Measurements from ENCODE around the gene ZNF419.
"Not testable (repeated sequence)": the region's sequence is repeated elsewhere in the genome, so short reads cannot be mapped to it uniquely, and the experiment has no call there.

The ZNF419 gene

DNA sequence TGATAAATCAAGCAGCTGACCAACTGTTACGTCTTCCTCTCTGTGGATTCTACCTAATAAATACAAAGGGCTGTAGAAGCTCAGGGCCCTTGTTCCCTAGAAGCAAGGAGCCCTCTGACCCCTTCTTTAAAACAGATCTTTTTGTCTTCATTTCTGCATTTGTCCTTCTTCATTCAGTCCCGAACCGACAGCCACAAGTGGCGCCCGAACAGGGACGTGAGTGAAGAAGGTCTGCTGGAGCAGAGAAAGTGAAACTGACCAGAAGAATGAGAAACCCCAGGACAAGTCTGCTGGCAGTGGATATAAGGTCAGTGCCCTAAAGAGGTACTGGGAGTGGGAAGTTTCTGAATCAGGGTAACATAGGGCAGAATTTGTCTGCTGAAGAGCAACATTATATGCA is 25.3 kb downstream of the ZNF419 start:
- Histone ChIP-seq H3F3A (ENCODE audit: insufficient read depth, low read length) (no peaks in the 10 kb centered on the region), H3K4me1 (ENCODE audit: low read length) (no peaks in the 10 kb centered on the region), H3K27me3 (replicated peaks; ENCODE audit: insufficient read depth, low read length) (no peaks in the 10 kb centered on the region), H3K36me3 (replicated peaks; ENCODE audit: insufficient read depth, low read length) (no peaks in the 10 kb centered on the region), H3K27ac (ENCODE audit: low read length) (no peak overlapping the region), H3K9ac (ENCODE audit: low read length) (no peak overlapping the region), H3K79me2 (ENCODE audit: low read length) (no peaks in the 10 kb centered on the region), H2AFZ (ENCODE audit: low read length) (no peak overlapping the region), H3K9me3 (replicated peaks; ENCODE audit: insufficient read depth, low read length) (no peaks in the 10 kb centered on the region), H3K4me3 (ENCODE audit: low read length) (no peak overlapping the region), H3K9me2 (replicated peaks; ENCODE audit: insufficient read depth, low read length) (no peaks in the 10 kb centered on the region), H4K20me1 (ENCODE audit: insufficient read depth, low read length) (no peaks in the 10 kb centered on the region), H3K4me2 (ENCODE audit: low read depth, low read length) (no peak overlapping the region)
- TF ChIP-seq EZH2phosphoT487 (IDR thresholded peaks at IDR 0.05; ENCODE audit: low read length) = no peak
- TF ChIP-seq EZH2 (optimal IDR thresholded peaks at IDR 0.05; ENCODE audit: low read depth, low read length) = no peak
- no peak for TF ChIP-seq CTCF (IDR thresholded peaks at IDR 0.05; ENCODE audit: low read length)
- no peak for DNase-seq

GRCh38 chr19:57515255-57515654 is 27.7 kb downstream of the ZNF419 start:
- Histone ChIP-seq H3F3A (ENCODE audit: insufficient read depth, low read length) (no peaks in the 10 kb centered on the region), H3K4me3 (ENCODE audit: low read length) (no peak overlapping the region), H3K9ac (ENCODE audit: low read length) (no peak overlapping the region), H3K27me3 (replicated peaks; ENCODE audit: insufficient read depth, low read length) (no peaks in the 10 kb centered on the region), H3K27ac (ENCODE audit: low read length) (no peak overlapping the region), H3K9me3 (replicated peaks; ENCODE audit: insufficient read depth, low read length) (no peaks in the 10 kb centered on the region), H3K79me2 (ENCODE audit: low read length) (no peaks in the 10 kb centered on the region), H3K36me3 (replicated peaks; ENCODE audit: insufficient read depth, low read length) (no peaks in the 10 kb centered on the region), H3K4me2 (ENCODE audit: low read depth, low read length) (no peak overlapping the region), H4K20me1 (ENCODE audit: insufficient read depth, low read length) (no peaks in the 10 kb centered on the region), H3K9me2 (replicated peaks; ENCODE audit: insufficient read depth, low read length) (no peaks in the 10 kb centered on the region), H2AFZ (ENCODE audit: low read length) (no peak overlapping the region), H3K4me1 (ENCODE audit: low read length) (no peaks in the 10 kb centered on the region)
- DNase-seq = no peak
- TF ChIP-seq CTCF (IDR thresholded peaks at IDR 0.05; ENCODE audit: low read length) = no peak
- no peak for TF ChIP-seq EZH2phosphoT487 (IDR thresholded peaks at IDR 0.05; ENCODE audit: low read length)
- TF ChIP-seq EZH2 (optimal IDR thresholded peaks at IDR 0.05; ENCODE audit: low read depth, low read length) = no peak

DNA sequence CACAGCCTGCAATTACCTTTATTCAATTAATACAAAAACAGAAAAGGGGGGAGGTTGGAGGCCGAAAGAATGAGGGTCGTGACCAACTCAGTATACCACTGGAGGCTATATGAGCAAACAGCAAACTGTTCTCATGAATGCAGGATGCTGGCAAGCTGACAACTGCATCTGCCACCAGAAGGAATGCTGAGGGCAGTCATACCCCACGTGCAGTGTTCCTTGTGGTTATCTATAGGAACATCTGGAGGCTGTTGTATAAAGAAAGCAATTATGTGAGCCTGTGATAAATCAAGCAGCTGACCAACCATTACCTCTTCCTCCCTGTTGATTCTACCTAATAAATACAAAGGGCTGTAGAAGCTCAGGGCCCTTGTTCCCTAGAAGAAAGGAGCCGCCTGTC is 30.5 kb downstream of the ZNF419 start:
- H3K27me3 ChIP-seq (replicated peaks; ENCODE audit: insufficient read depth, low read length); H2AFZ ChIP-seq (ENCODE audit: low read length); H3K9ac ChIP-seq (ENCODE audit: low read length); DNase-seq; H3K27ac ChIP-seq (ENCODE audit: low read length); H3K4me3 ChIP-seq (ENCODE audit: low read length); H3K79me2 ChIP-seq (ENCODE audit: low read length); H4K20me1 ChIP-seq (ENCODE audit: insufficient read depth, low read length); H3F3A ChIP-seq (ENCODE audit: insufficient read depth, low read length); H3K4me2 ChIP-seq (ENCODE audit: low read depth, low read length); H3K4me1 ChIP-seq (ENCODE audit: low read length); H3K9me3 ChIP-seq (replicated peaks; ENCODE audit: insufficient read depth, low read length); H3K36me3 ChIP-seq (replicated peaks; ENCODE audit: insufficient read depth, low read length); H3K9me2 ChIP-seq (replicated peaks; ENCODE audit: insufficient read depth, low read length): not testable (repeated sequence)

DNA sequence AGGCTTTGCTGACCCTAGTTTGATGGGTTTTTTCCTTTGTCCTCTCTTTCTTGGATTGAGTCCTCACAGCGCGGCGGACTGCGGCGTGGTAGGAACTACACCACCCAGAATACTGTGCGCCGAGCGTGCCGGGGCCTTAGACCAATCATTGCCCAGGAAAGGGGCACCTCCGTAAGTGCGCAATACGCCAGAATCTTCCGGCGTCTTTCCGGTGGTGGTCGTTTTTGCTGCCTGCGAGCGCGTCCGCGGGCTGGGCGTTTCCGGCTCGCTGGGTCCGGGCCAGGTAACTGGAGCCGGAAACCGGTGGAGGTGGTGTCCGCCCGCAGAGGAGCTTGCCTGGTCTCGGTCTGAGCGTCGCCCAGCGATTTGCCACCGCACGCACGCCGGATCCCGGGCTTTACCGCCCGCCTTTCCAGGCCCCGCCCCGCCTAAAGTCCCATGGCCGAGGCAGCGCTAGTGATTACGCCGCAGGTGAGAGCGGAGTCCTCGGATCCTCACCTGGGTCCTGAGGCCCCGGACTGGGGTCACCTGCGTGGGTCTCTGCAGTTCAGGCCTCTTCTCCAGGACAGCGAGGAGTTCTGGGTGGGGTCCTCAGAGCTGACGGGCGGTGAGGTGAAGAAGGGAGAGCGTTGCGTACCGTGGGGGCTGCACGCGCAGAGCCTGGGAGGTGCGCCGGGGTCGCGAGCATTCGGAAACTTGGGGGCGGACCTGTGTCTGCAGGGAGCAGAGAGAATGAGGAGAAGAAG is 39.8 kb downstream of the ZNF419 start, which contains the start of gene ZNF549:
Gene ZNF549, plus strand, starts transcription at position 221 of the 746 bp plus-strand sequence. Its CDS starts 218 bp downstream, at position 439.
- H3K79me2 ChIP-seq (ENCODE audit: low read length) = no peaks in the 10 kb centered on the region
- H3K4me1 ChIP-seq (ENCODE audit: low read length) = no peaks in the 10 kb centered on the region
- peak within 1 kb of the TSS; percentile 42; the same call in 1 of the 2 replicates for H3K4me3 ChIP-seq (ENCODE audit: low read length)
- no peaks in the 10 kb centered on the region for H4K20me1 ChIP-seq (ENCODE audit: insufficient read depth, low read length)
- no peaks in the 10 kb centered on the region for H3F3A ChIP-seq (ENCODE audit: insufficient read depth, low read length)
- peak within 1 kb of the TSS; percentile 21; the same call in 1 of the 2 replicates for H3K4me2 ChIP-seq (ENCODE audit: low read depth, low read length)
- peak; percentile 63 for DNase-seq
- no peak within 1 kb of the TSS for H3K27ac ChIP-seq (ENCODE audit: low read length)
- no peaks in the 10 kb centered on the region for H3K9me2 ChIP-seq (replicated peaks; ENCODE audit: insufficient read depth, low read length)
- peak within 1 kb of the TSS; percentile 48; the same call in 1 of the 2 replicates for H2AFZ ChIP-seq (ENCODE audit: low read length)
- no peaks in the 10 kb centered on the region for H3K36me3 ChIP-seq (replicated peaks; ENCODE audit: insufficient read depth, low read length)
- H3K27me3 ChIP-seq (replicated peaks; ENCODE audit: insufficient read depth, low read length) = no peaks in the 10 kb centered on the region
- no peak within 1 kb of the TSS for H3K9ac ChIP-seq (ENCODE audit: low read length)
- TF ChIP-seq CTCF (IDR thresholded peaks at IDR 0.05; ENCODE audit: low read length) (no peak), EZH2 (optimal IDR thresholded peaks at IDR 0.05; ENCODE audit: low read depth, low read length) (no peak), EZH2phosphoT487 (IDR thresholded peaks at IDR 0.05; ENCODE audit: low read length) (no peak)
- no peaks in the 10 kb centered on the region; the same call in 1 of the 2 replicates for H3K9me3 ChIP-seq (replicated peaks; ENCODE audit: insufficient read depth, low read length)

Measured in MM.1S (cell line).